Trophoblast cell (in vitro differentiated cells and primary cell): ENCODE measurements around the gene CACNA1C.

Source experiments
- DNase-seq, 2 donors: peaks; one replicate each; pipeline ENCODE4 v3.0.0-alpha.2; 2016
- H2AFZ ChIP-seq: 2 replicates; pipeline ENCODE4 v1.6.1; 2013; ENCODE audit warnings: low read length, moderate library complexity, mild to moderate bottlenecking; ENCODE audit not compliant: insufficient read depth, poor library complexity
- H2AK5ac ChIP-seq: 2 replicates; pipeline ENCODE4 v1.6.1; 2013; ENCODE audit warnings: mild to moderate bottlenecking, low read length
- H2BK120ac ChIP-seq: 2 replicates; pipeline ENCODE4 v1.6.1; 2013; ENCODE audit warnings: low read length, mild to moderate bottlenecking, moderate library complexity; ENCODE audit not compliant: insufficient read depth, poor library complexity
- H2BK12ac ChIP-seq: 2 replicates; pipeline ENCODE4 v1.6.1; 2013; ENCODE audit warnings: mild to moderate bottlenecking, low read length, moderate library complexity
- H2BK5ac ChIP-seq: 2 replicates; pipeline ENCODE4 v1.6.1; 2013; ENCODE audit warnings: low read length, low read depth, moderate library complexity, mild to moderate bottlenecking; ENCODE audit not compliant: poor library complexity
- H3K14ac ChIP-seq: 2 replicates; pipeline ENCODE4 v1.6.1; 2013; ENCODE audit warnings: mild to moderate bottlenecking, low read length
- H3K18ac ChIP-seq: 2 replicates; pipeline ENCODE4 v1.6.1; 2013; ENCODE audit warnings: mild to moderate bottlenecking, low read length
- H3K23ac ChIP-seq: 2 replicates; pipeline ENCODE4 v1.6.1; 2013; ENCODE audit warnings: low read length
- H3K27ac ChIP-seq: 2 replicates; pipeline ENCODE4 v1.5.1; 2013; ENCODE audit warnings: low read depth, mild to moderate bottlenecking, inconsistent platforms, low read length, moderate library complexity
- H3K27me3 ChIP-seq: 2 replicates; pipeline ENCODE4 v1.6.1; 2013; ENCODE audit warnings: inconsistent platforms, mild to moderate bottlenecking, low read length, moderate library complexity; ENCODE audit not compliant: insufficient read depth
- H3K36me3 ChIP-seq, 2 experiments: 1 replicate in 1 of 2; 2 replicates in 1 of 2; pipeline ENCODE4 v1.6.1; 2013; ENCODE audit warnings: low read length in 2 of 2, mild to moderate bottlenecking in 2 of 2, moderate library complexity in 1 of 2; ENCODE audit not compliant: insufficient read depth in 2 of 2, control insufficient read depth in 1 of 2
- H3K4ac ChIP-seq: 2 replicates; pipeline ENCODE4 v1.6.1; 2013; ENCODE audit warnings: low read depth, mild to moderate bottlenecking, low read length, moderate library complexity
- H3K4me1 ChIP-seq, 2 experiments: 1 replicate in 1 of 2; 2 replicates in 1 of 2; pipeline ENCODE4 v1.6.1; 2013; ENCODE audit warnings: low read length in 2 of 2, mild to moderate bottlenecking in 2 of 2, moderate library complexity in 1 of 2; ENCODE audit not compliant: insufficient read depth in 2 of 2, control insufficient read depth in 1 of 2
- H3K4me2 ChIP-seq: 2 replicates; pipeline ENCODE4 v1.6.1; 2013; ENCODE audit warnings: inconsistent platforms, mild to moderate bottlenecking, low read length, moderate library complexity
- H3K4me3 ChIP-seq: 2 replicates; pipeline ENCODE4 v1.5.1; 2013; ENCODE audit warnings: mild to moderate bottlenecking, low read depth, low read length, inconsistent platforms
- H3K79me1 ChIP-seq: one replicate; pipeline ENCODE4 v1.6.1; 2013; ENCODE audit warnings: low read length
- H3K79me2 ChIP-seq: 2 replicates; pipeline ENCODE4 v1.6.1; 2013; ENCODE audit warnings: low read length, mild to moderate bottlenecking; ENCODE audit not compliant: control insufficient read depth, insufficient read depth, poor library complexity
- H3K9ac ChIP-seq: 2 replicates; pipeline ENCODE4 v1.6.1; 2013; ENCODE audit warnings: mild to moderate bottlenecking, low read length
- H3K9me3 ChIP-seq: 2 replicates; pipeline ENCODE4 v1.6.1; 2013; ENCODE audit warnings: low read depth, mild to moderate bottlenecking, control low read depth, inconsistent platforms, low read length; ENCODE audit not compliant: insufficient read depth
- H4K12ac ChIP-seq: 2 replicates; pipeline ENCODE4 v1.6.1; 2013; ENCODE audit warnings: low read depth, mild to moderate bottlenecking, low read length, moderate library complexity
- H4K8ac ChIP-seq: 2 replicates; pipeline ENCODE4 v1.6.1; 2013; ENCODE audit warnings: low read depth, mild to moderate bottlenecking, low read length, moderate library complexity
- H4K91ac ChIP-seq: one replicate; pipeline ENCODE4 v1.6.1; 2013; ENCODE audit warnings: low read depth, mild to moderate bottlenecking, low read length, moderate library complexity
- WGBS: extraction: QIAGEN DNeasy Blood & Tissue Kit; methylation state at CpG from one replicate; pipeline ENCODE4 v1.1.7; 2013; ENCODE audit warnings: missing lambda C conversion rate; ENCODE audit not compliant: insufficient read length, insufficient coverage; ENCODE audit errors: extremely low coverage; 5-methylcytosine and 5-hydroxymethylcytosine counted together

The CACNA1C gene

GRCh38 chr12:2137711-2138110 is 84.9 kb downstream of the CACNA1C start:
- H3K79me1 ChIP-seq, result peaks cover 4% of the 10 kb centered on the region
- H3K4me3 ChIP-seq, result no peak overlapping the region
- H3K4ac ChIP-seq, result no peak overlapping the region
- no peak overlapping the region for H4K91ac ChIP-seq
- no peak overlapping the region for H2AK5ac ChIP-seq
- no peak overlapping the region for H3K23ac ChIP-seq
- no peak for DNase-seq
- H3K36me3 ChIP-seq, result no peaks in the 10 kb centered on the region
- no peak overlapping the region for H3K4me2 ChIP-seq
- H3K9me3 ChIP-seq, result peaks cover 3% of the 10 kb centered on the region
- H3K4me1 ChIP-seq, result peaks cover 0 to 5% of the 10 kb centered on the region in 2 experiments
- H4K12ac ChIP-seq, result no peak overlapping the region
- H3K18ac ChIP-seq, result no peak overlapping the region
- no peak overlapping the region for H4K8ac ChIP-seq
- no peak overlapping the region for H2BK120ac ChIP-seq
- H3K79me2 ChIP-seq, result no peaks in the 10 kb centered on the region
- no peak overlapping the region for H2BK12ac ChIP-seq
- H3K27ac ChIP-seq, result no peak overlapping the region
- H2BK5ac ChIP-seq, result no peak overlapping the region
- H2AFZ ChIP-seq, result no peak overlapping the region
- no peak overlapping the region for H3K9ac ChIP-seq
- no CpG with 5 or more reads among the region's 10 CpGs for WGBS
- H3K14ac ChIP-seq, result no peak overlapping the region
- no peaks in the 10 kb centered on the region for H3K27me3 ChIP-seq

GRCh38 chr12:2138294-2138693 is 85.5 kb downstream of the CACNA1C start:
- Histone ChIP-seq H4K8ac (no peak overlapping the region), H3K79me1 (peaks cover 4% of the 10 kb centered on the region), H3K23ac (no peak overlapping the region), H2BK120ac (no peak overlapping the region), H3K27ac (no peak overlapping the region), H3K14ac (no peak overlapping the region), H3K79me2 (no peaks in the 10 kb centered on the region), H2BK5ac (no peak overlapping the region), H4K12ac (no peak overlapping the region), H3K4ac (no peak overlapping the region), H3K9ac (no peak overlapping the region), H2BK12ac (no peak overlapping the region), H3K27me3 (no peaks in the 10 kb centered on the region), H2AFZ (no peak overlapping the region), H3K36me3 (no peaks in the 10 kb centered on the region), H3K4me3 (no peak overlapping the region), H4K91ac (no peak overlapping the region), H2AK5ac (no peak overlapping the region), H3K4me1 (peaks cover 0 to 5% of the 10 kb centered on the region in 2 experiments), H3K4me2 (no peak overlapping the region), H3K18ac (no peak overlapping the region), H3K9me3 (peaks cover 3% of the 10 kb centered on the region)
- WGBS, result no CpG with 5 or more reads among the region's 10 CpGs
- no peak for DNase-seq

GRCh38 chr12:2138871-2139308 is 86.1 kb downstream of the CACNA1C start:
- H3K4me2 ChIP-seq, result no peak overlapping the region
- H3K4me1 ChIP-seq, result peaks cover 0 to 5% of the 10 kb centered on the region in 2 experiments
- no peak overlapping the region for H2BK12ac ChIP-seq
- no peak overlapping the region for H3K4me3 ChIP-seq
- no peak overlapping the region for H3K23ac ChIP-seq
- no peak overlapping the region for H3K27ac ChIP-seq
- no peak overlapping the region for H4K12ac ChIP-seq
- no peak overlapping the region for H4K8ac ChIP-seq
- DNase-seq, result no peak
- H3K27me3 ChIP-seq, result no peaks in the 10 kb centered on the region
- H4K91ac ChIP-seq, result no peak overlapping the region
- H2BK5ac ChIP-seq, result no peak overlapping the region
- no peak overlapping the region for H3K14ac ChIP-seq
- peaks cover 4% of the 10 kb centered on the region for H3K79me1 ChIP-seq
- no CpG with 5 or more reads among the region's 6 CpGs for WGBS
- no peak overlapping the region for H3K4ac ChIP-seq
- no peak overlapping the region for H3K18ac ChIP-seq
- no peak overlapping the region for H2AK5ac ChIP-seq
- no peak overlapping the region for H3K9ac ChIP-seq
- H2BK120ac ChIP-seq, result no peak overlapping the region
- no peaks in the 10 kb centered on the region for H3K36me3 ChIP-seq
- peaks cover 3% of the 10 kb centered on the region for H3K9me3 ChIP-seq
- H2AFZ ChIP-seq, result no peak overlapping the region
- H3K79me2 ChIP-seq, result no peaks in the 10 kb centered on the region

- Histone ChIP-seq H2AFZ (no peak overlapping the region), H3K4ac (no peak overlapping the region), H3K9ac (no peak overlapping the region), H2BK5ac (no peak overlapping the region), H2AK5ac (no peak overlapping the region), H3K27me3 (no peaks in the 10 kb centered on the region), H3K4me2 (no peak overlapping the region), H3K36me3 (no peaks in the 10 kb centered on the region), H3K27ac (no peak overlapping the region), H2BK12ac (no peak overlapping the region), H4K12ac (no peak overlapping the region), H2BK120ac (no peak overlapping the region), H3K14ac (no peak overlapping the region), H3K18ac (no peak overlapping the region), H3K79me2 (no peaks in the 10 kb centered on the region), H3K4me3 (no peak overlapping the region), H3K23ac (no peak overlapping the region), H3K79me1 (peaks cover 4% of the 10 kb centered on the region), H3K4me1 (peaks cover 0 to 5% of the 10 kb centered on the region in 2 experiments), H3K9me3 (peaks cover 3% of the 10 kb centered on the region), H4K91ac (no peak overlapping the region), H4K8ac (no peak overlapping the region)
- no peak for DNase-seq
- WGBS, result no CpG with 5 or more reads among the region's 10 CpGs
These were observed 86.9 kb downstream of the CACNA1C start for GRCh38 chr12:2139651-2140050.
